Measurements from ENCODE around the gene SYT12.

- TF ChIP-seq CTCF (IDR thresholded peaks at IDR 0.05; ENCODE audit: insufficient read depth, low read length, poor library complexity, severe bottlenecking) (no peak), EZH2phosphoT487 (conservative IDR thresholded peaks at IDR 0.05; ENCODE audit: low read length) (no peak)
Measured at GRCh38 chr11:67060111-67060522, 37.2 kb downstream of the SYT12 start.

All from SU-DHL-6 (cell line).